H9 (cell line): ENCODE results near the gene USH2A. TPM values are rescaled to one million over a fixed set of nuclear protein-coding genes. Genes with fewer than 3 reads are reported as not detected.

Experiments used
- DNase-seq: peaks from one replicate; pipeline ENCODE4 v3.0.0-alpha.2; 2017
- H2AFZ ChIP-seq: one replicate; pipeline ENCODE4 v1.6.1; 2013; ENCODE audit warnings: mild to moderate bottlenecking, low read length, control low read depth, moderate library complexity
- H2AK5ac ChIP-seq: 2 replicates; pipeline ENCODE4 v1.6.1; 2013; ENCODE audit warnings: low read length, control low read depth, mixed read lengths; ENCODE audit not compliant: insufficient read length
- H2BK120ac ChIP-seq: one replicate; pipeline ENCODE4 v1.6.1; 2013; ENCODE audit warnings: low read depth, mild to moderate bottlenecking, low read length, control low read depth, inconsistent platforms; ENCODE audit not compliant: poor library complexity, severe bottlenecking
- H2BK12ac ChIP-seq: 2 replicates; pipeline ENCODE4 v1.6.1; 2013; ENCODE audit warnings: low read length, control low read depth, mixed read lengths, low read depth; ENCODE audit not compliant: insufficient read length
- H2BK15ac ChIP-seq: 2 replicates; pipeline ENCODE4 v1.6.1; 2013; ENCODE audit warnings: low read depth, low read length, control low read depth
- H2BK20ac ChIP-seq: one replicate; pipeline ENCODE4 v1.6.1; 2013; ENCODE audit warnings: low read depth, mild to moderate bottlenecking, low read length, control low read depth, inconsistent platforms; ENCODE audit not compliant: poor library complexity, severe bottlenecking
- H2BK5ac ChIP-seq: 2 replicates; pipeline ENCODE4 v1.6.1; 2013; ENCODE audit warnings: low read length, control low read depth, mixed read lengths; ENCODE audit not compliant: insufficient read length
- H3K14ac ChIP-seq: 2 replicates; pipeline ENCODE4 v1.6.1; 2013; ENCODE audit warnings: low read length, control low read depth; ENCODE audit not compliant: insufficient read depth
- H3K18ac ChIP-seq: 2 replicates; pipeline ENCODE4 v1.6.1; 2013; ENCODE audit warnings: low read depth, mild to moderate bottlenecking, mixed read lengths, low read length, control low read depth; ENCODE audit not compliant: insufficient read length
- H3K23ac ChIP-seq: 2 replicates; pipeline ENCODE4 v1.6.1; 2013; ENCODE audit warnings: low read length, control low read depth, mixed read lengths, low read depth; ENCODE audit not compliant: insufficient read length
- H3K23me2 ChIP-seq: 2 replicates; pipeline ENCODE4 v1.6.1; 2013; ENCODE audit warnings: low read depth, mild to moderate bottlenecking, mixed read lengths, low read length, control low read depth; ENCODE audit not compliant: insufficient read length, poor library complexity, severe bottlenecking
- H3K27ac ChIP-seq: 2 replicates; pipeline ENCODE4 v1.5.1; 2013; ENCODE audit warnings: low read length, control low read depth, mixed read lengths, low read depth; ENCODE audit not compliant: insufficient read length
- H3K27me3 ChIP-seq: 2 replicates; pipeline ENCODE4 v1.6.1; 2013; ENCODE audit warnings: low read length, control low read depth, inconsistent platforms; ENCODE audit not compliant: insufficient read depth
- H3K4ac ChIP-seq: 2 replicates; pipeline ENCODE4 v1.6.1; 2013; ENCODE audit warnings: low read depth, mild to moderate bottlenecking, control low read depth, inconsistent platforms, low read length, moderate library complexity
- H3K4me1 ChIP-seq: 2 replicates; pipeline ENCODE4 v1.6.1; 2013; ENCODE audit warnings: low read length, control low read depth, inconsistent platforms; ENCODE audit not compliant: insufficient read depth
- H3K4me2 ChIP-seq: 2 replicates; pipeline ENCODE4 v1.6.1; 2013; ENCODE audit warnings: low read length, control low read depth, mixed read lengths; ENCODE audit not compliant: insufficient read length, insufficient read depth
- H3K56ac ChIP-seq: 2 replicates; pipeline ENCODE4 v1.6.1; 2013; ENCODE audit warnings: low read depth, mild to moderate bottlenecking, mixed read lengths, low read length, control low read depth; ENCODE audit not compliant: insufficient read length
- H3K79me1 ChIP-seq: 2 replicates; pipeline ENCODE4 v1.6.1; 2013; ENCODE audit warnings: low read depth, mild to moderate bottlenecking, moderate library complexity, low read length, control low read depth, inconsistent platforms; ENCODE audit not compliant: insufficient read depth, poor library complexity, severe bottlenecking
- H3K79me2 ChIP-seq: 2 replicates; pipeline ENCODE4 v1.6.1; 2013; ENCODE audit warnings: low read length, control low read depth, inconsistent platforms; ENCODE audit not compliant: insufficient read depth
- H3K9ac ChIP-seq: 2 replicates; pipeline ENCODE4 v1.6.1; 2013; ENCODE audit warnings: low read length, control low read depth, mixed read lengths; ENCODE audit not compliant: insufficient read length; ENCODE audit errors: extremely low read depth
- H3K9me3 ChIP-seq: one replicate; pipeline ENCODE4 v1.6.1; 2013; ENCODE audit warnings: low read depth, low read length, inconsistent platforms; ENCODE audit not compliant: control insufficient read depth
- H3T11ph ChIP-seq: one replicate; pipeline ENCODE4 v1.6.1; 2013; ENCODE audit warnings: mild to moderate bottlenecking, low read length, control low read depth, inconsistent platforms
- H4K20me1 ChIP-seq: one replicate; pipeline ENCODE4 v1.6.1; 2013; ENCODE audit not compliant: control insufficient read depth, insufficient read length, insufficient read depth
- H4K5ac ChIP-seq: 2 replicates; pipeline ENCODE4 v1.6.1; 2013; ENCODE audit warnings: low read depth, mild to moderate bottlenecking, mixed read lengths, low read length, control low read depth; ENCODE audit not compliant: insufficient read length
- H4K8ac ChIP-seq: replicated peaks from 2 replicates; pipeline ENCODE4 v1.6.1; 2013; ENCODE audit warnings: low read length, control low read depth, mixed read lengths, low read depth; ENCODE audit not compliant: insufficient read length
- H4K91ac ChIP-seq: 2 replicates; pipeline ENCODE4 v1.6.1; 2013; ENCODE audit warnings: low read depth, mild to moderate bottlenecking, moderate library complexity, mixed read lengths, low read length, control low read depth; ENCODE audit not compliant: insufficient read length
- H3K27ac Mint-ChIP-seq, 3 experiments: 2 replicates in 2 of 3; 3 replicates in 1 of 3; pipeline ENCODE4 v1.8.0; 2020 to 2021; ENCODE audit warnings: mixed read lengths in 3 of 3, mild to moderate bottlenecking in 1 of 3, moderate library complexity in 1 of 3
- H3K27me3 Mint-ChIP-seq: 2 replicates; pipeline ENCODE4 v1.8.0; 2021; ENCODE audit warnings: low read depth, mild to moderate bottlenecking, moderate library complexity, mixed read lengths
- H3K36me3 Mint-ChIP-seq, 3 experiments: 2 replicates in 2 of 3; 3 replicates in 1 of 3; pipeline ENCODE4 v1.8.0; 2020 to 2021; ENCODE audit warnings: low read depth in 3 of 3, mixed read lengths in 3 of 3; ENCODE audit not compliant: insufficient read depth in 1 of 3
- H3K4me1 Mint-ChIP-seq, 2 experiments: 2 replicates each; pipeline ENCODE4 v1.8.0; 2020; ENCODE audit warnings: mixed read lengths in 2 of 2
- H3K4me3 Mint-ChIP-seq, 2 experiments: 2 replicates in 1 of 2; 3 replicates in 1 of 2; pipeline ENCODE4 v1.8.0; 2020 to 2021; ENCODE audit warnings: mild to moderate bottlenecking in 2 of 2, mixed read lengths in 2 of 2, moderate library complexity in 1 of 2
- H3K9me3 Mint-ChIP-seq, 2 experiments: 2 replicates in 1 of 2; 3 replicates in 1 of 2; pipeline ENCODE4 v1.8.0; 2020; ENCODE audit warnings: mild to moderate bottlenecking in 2 of 2, mixed read lengths in 2 of 2, moderate library complexity in 1 of 2
- total RNA-seq: library from RNA; stranded (reverse); gene quantifications from 2 replicates; pipeline ENCODE4 v1.2.1, GENCODE V29; 2021
- TF ChIP-seq, protein P1 (sequence below): fragments of 200-600 bp; sonication (generic); conservative IDR thresholded peaks from 3 replicates; pipeline ENCODE4 v1.8.0; 2021; ENCODE audit warnings: antibody characterized with exemption, mild to moderate bottlenecking

The USH2A gene
- total RNA-seq, 1 experiment from 2014 or later = 0.11 TPM

- Histone ChIP-seq H3K23ac (no peak overlapping the region), H3K23me2 (no peaks in the 10 kb centered on the region), H3K18ac (no peak overlapping the region), H3K4me2 (no peak overlapping the region), H3K9ac (no peak overlapping the region), H3K27me3 (no peaks in the 10 kb centered on the region), H2BK12ac (no peak overlapping the region), H4K91ac (no peak overlapping the region), H3K79me1 (no peaks in the 10 kb centered on the region), H3K4me1 (no peaks in the 10 kb centered on the region), H4K5ac (no peak overlapping the region), H2BK20ac (no peak overlapping the region), H3K14ac (no peak overlapping the region), H3K79me2 (no peaks in the 10 kb centered on the region), H3K9me3 (no peaks in the 10 kb centered on the region), H3T11ph (no peak overlapping the region), H3K4ac (no peak overlapping the region), H3K56ac (no peak overlapping the region), H4K20me1 (no peaks in the 10 kb centered on the region), H2BK15ac (no peak overlapping the region), H2AK5ac (no peak overlapping the region), H2BK120ac (no peak overlapping the region), H2AFZ (no peak overlapping the region), H2BK5ac (no peak overlapping the region), H4K8ac (no peak overlapping the region), H3K27ac (no peak overlapping the region)
- H3K4me1 Mint-ChIP-seq = peaks cover 0 to under 1% of the 10 kb centered on the region in 2 experiments; a peak in 2 of 4 replicates
- H3K36me3 Mint-ChIP-seq = peaks cover 0 to 5% (median 2%) of the 10 kb centered on the region in 3 experiments; a peak in 2 of 7 replicates
- no peak for DNase-seq
- H3K9me3 Mint-ChIP-seq = no peaks in the 10 kb centered on the region
- H3K4me3 Mint-ChIP-seq = no peak overlapping the region
- H3K27ac Mint-ChIP-seq = no peak overlapping the region
- TF ChIP-seq, protein P1, sequence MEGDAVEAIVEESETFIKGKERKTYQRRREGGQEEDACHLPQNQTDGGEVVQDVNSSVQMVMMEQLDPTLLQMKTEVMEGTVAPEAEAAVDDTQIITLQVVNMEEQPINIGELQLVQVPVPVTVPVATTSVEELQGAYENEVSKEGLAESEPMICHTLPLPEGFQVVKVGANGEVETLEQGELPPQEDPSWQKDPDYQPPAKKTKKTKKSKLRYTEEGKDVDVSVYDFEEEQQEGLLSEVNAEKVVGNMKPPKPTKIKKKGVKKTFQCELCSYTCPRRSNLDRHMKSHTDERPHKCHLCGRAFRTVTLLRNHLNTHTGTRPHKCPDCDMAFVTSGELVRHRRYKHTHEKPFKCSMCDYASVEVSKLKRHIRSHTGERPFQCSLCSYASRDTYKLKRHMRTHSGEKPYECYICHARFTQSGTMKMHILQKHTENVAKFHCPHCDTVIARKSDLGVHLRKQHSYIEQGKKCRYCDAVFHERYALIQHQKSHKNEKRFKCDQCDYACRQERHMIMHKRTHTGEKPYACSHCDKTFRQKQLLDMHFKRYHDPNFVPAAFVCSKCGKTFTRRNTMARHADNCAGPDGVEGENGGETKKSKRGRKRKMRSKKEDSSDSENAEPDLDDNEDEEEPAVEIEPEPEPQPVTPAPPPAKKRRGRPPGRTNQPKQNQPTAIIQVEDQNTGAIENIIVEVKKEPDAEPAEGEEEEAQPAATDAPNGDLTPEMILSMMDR = no peak
- H3K27me3 Mint-ChIP-seq = no peaks in the 10 kb centered on the region
Observed at GRCh38 chr1:215625949-215626348, 797.3 kb downstream of the USH2A start.
